NCI-H1930 (cell line): ENCODE measurements around the gene TNS3.

Source experiments
- DNase-seq, 2 experiments: peaks; one replicate each; lab custom pipeline; 2025; lab: John Stamatoyannopoulos, UW

The TNS3 gene

GRCh38 chr7:47329320-47329926 is 252.5 kb downstream of the TNS3 start:
- DNase-seq: no peak

GRCh38 chr7:47328392-47329319 is 253.3 kb downstream of the TNS3 start:
- DNase-seq: no peak

- DNase-seq: no peak
Observed at GRCh38 chr7:47327698-47328391, 254.1 kb downstream of the TNS3 start.

- DNase-seq: no peak
Observed at GRCh38 chr7:47327346-47327697, 254.6 kb downstream of the TNS3 start.

- no peak for DNase-seq
Observed at GRCh38 chr7:47326808-47327207, 255.1 kb downstream of the TNS3 start.

GRCh38 chr7:47326220-47326619 is 255.7 kb downstream of the TNS3 start:
- no peak for DNase-seq

- DNase-seq: no peak
Observed at GRCh38 chr7:47325337-47325736, 256.6 kb downstream of the TNS3 start.

- no peak for DNase-seq
Observed at GRCh38 chr7:47323904-47324303, 258.0 kb downstream of the TNS3 start.

GRCh38 chr7:47322731-47323130 is 259.2 kb downstream of the TNS3 start:
- no peak for DNase-seq

- DNase-seq: no peak
Observed at GRCh38 chr7:47320296-47320695, 261.6 kb downstream of the TNS3 start.

- no peak for DNase-seq
Observed at GRCh38 chr7:47318395-47319182, 263.3 kb downstream of the TNS3 start.

- no peak for DNase-seq
Observed at GRCh38 chr7:47317487-47317886, 264.4 kb downstream of the TNS3 start.

GRCh38 chr7:47314728-47315607 is 266.9 kb downstream of the TNS3 start:
- no peak for DNase-seq

- DNase-seq: no peak
Observed at GRCh38 chr7:47314248-47314647, 267.7 kb downstream of the TNS3 start.

GRCh38 chr7:47313564-47313963 is 268.3 kb downstream of the TNS3 start:
- no peak for DNase-seq

- DNase-seq: no peak
Observed at GRCh38 chr7:47311891-47312290, 270.0 kb downstream of the TNS3 start.

GRCh38 chr7:47310020-47310419 is 271.9 kb downstream of the TNS3 start:
- DNase-seq: no peak

GRCh38 chr7:47308808-47309207 is 273.1 kb downstream of the TNS3 start:
- no peak for DNase-seq

- no peak for DNase-seq
Observed at GRCh38 chr7:47307311-47307710, 274.6 kb downstream of the TNS3 start.

GRCh38 chr7:47304727-47305719 is 276.9 kb downstream of the TNS3 start:
- DNase-seq: no peak
